Heart right ventricle (tissue), 16 donors: ENCODE measurements around the gene DPY19L1. TPM values are rescaled to one million over a fixed set of nuclear protein-coding genes. Genes with fewer than 3 reads are reported as not detected.

Experiments used
- ATAC-seq, 8 donors: fragments of 200-7000 bp; cut with Tn5 transposase; one replicate each; pipeline ENCODE4 v1.9.1; 2020; ENCODE audit warnings: mild to moderate bottlenecking in 8 of 8, moderate library complexity in 8 of 8, moderate number of reproducible peaks in 1 of 8
- DNase-seq, 2 donors: peaks; one replicate each; pipeline ENCODE4 v3.0.0-alpha.2; 2020
- H3K27ac ChIP-seq, 10 donors: fragments of 200-600 bp; sonication (generic) in 2 of 10; one replicate each; pipeline versions ENCODE4 v1.5.0 to v1.8.0; 2020 to 2022; ENCODE audit warnings: mild to moderate bottlenecking in 3 of 10
- H3K27me3 ChIP-seq, 7 donors: fragments of 200-600 bp; one replicate each; pipeline ENCODE4 v1.8.0; 2021 to 2022; ENCODE audit warnings: mild to moderate bottlenecking in 2 of 7
- H3K36me3 ChIP-seq, 9 donors: fragments of 200-600 bp; sonication (generic) in 1 of 9; one replicate each; pipeline versions ENCODE4 v1.5.0 to v1.8.0; 2020 to 2022; ENCODE audit warnings: mild to moderate bottlenecking in 2 of 9
- H3K4me1 ChIP-seq, 9 donors: fragments of 200-600 bp; sonication (generic) in 1 of 9; one replicate each; pipeline versions ENCODE4 v1.5.0 to v1.8.0; 2020 to 2022; ENCODE audit warnings: mild to moderate bottlenecking in 4 of 9
- H3K4me3 ChIP-seq, 10 donors: fragments of 200-600 bp; sonication (generic) in 2 of 10; one replicate each; pipeline versions ENCODE4 v1.5.0 to v1.8.0; 2020 to 2022; ENCODE audit warnings: mild to moderate bottlenecking in 7 of 10, moderate library complexity in 2 of 10
- H3K9me3 ChIP-seq, 11 donors: fragments of 200-600 bp in 10 of 11; sonication (generic) in 2 of 11; one replicate each; pipeline versions ENCODE4 v1.5.0 to v1.8.0; 2013 to 2022; ENCODE audit warnings: mild to moderate bottlenecking in 2 of 11, control low read depth in 1 of 11, moderate library complexity in 1 of 11
- CTCF ChIP-seq, 9 donors: fragments of 200-600 bp; sonication (generic) in 2 of 9; IDR thresholded peaks; one replicate each; pipeline versions ENCODE4 v1.5.0 to v1.8.0; 2021 to 2022; ENCODE audit warnings: antibody characterized with exemption in 9 of 9, mild to moderate bottlenecking in 5 of 9, moderate library complexity in 1 of 9
- WGBS, 2 donors: extraction: QIAGEN DNeasy Blood & Tissue Kit; methylation state at CpG; one replicate each; pipeline ENCODE4 v1.1.7; 2013; ENCODE audit warnings: inconsistent platforms in 1 of 2; 5-methylcytosine and 5-hydroxymethylcytosine counted together
- intact Hi-C, 10 donors: fragments of 100-400 bp; cut with DNase I; formaldehyde crosslinking; loops; one replicate each; pipeline versions ENCODE4 v1.11.1 to v1.14.2; 2022
- polyA plus RNA-seq, 2 donors: library from polyadenylated mRNA; stranded (reverse); fragments of 200-250 nt; gene quantifications; one replicate each; pipeline ENCODE4 v1.2.3, GENCODE V29; 2013
- total RNA-seq, 10 donors: library from RNA; stranded (reverse); fragmentation: NEBNext Ultra II Directional in 3 of 10; extraction: Animal tissue kit (Norgen Biotek cat#: 25700) in 3 of 10; gene quantifications; one replicate each; pipeline versions ENCODE4 v1.2.1 to v1.2.4, GENCODE V29; 2021 to 2023
- donor health status: Arrhythmogenic right ventricular cardiomyopathy.
- donor health status: ischemic (EF 13 %, LVEDD 7.1; RV severe dilation, severe dysfunction).
- donor health status: healthy with polysubstance abuse.
- donor health status: DM: no; HTN: yes; CAD: no.
- donor health status: DM: no; HTN: no; CAD: no.
- donor health status: ischemic (EF 25% LVEDD 6.9; RV normal size, moderate dysfunction).
- donor health status: ischemic (EF 25% LVEDD 5.7; RV mildly dilated, moderate dysfunction).
- donor health status: healthy.
- donor health status: DM: yes; HTN: yes; CAD: no.
- donor health status: Ischemic cardiomyopathy.
- donor health status: ischemic (EF 35%, LVEDD 5.7; RV mildly dilated, moderate dysfunction).
- donor health status: nonischemic (EF 11% LVEDD 7.7; RV severe dilation, severe dysfunction).
- donor health status: DM: yes; HTN: yes; CAD: no.
- donor health status: PGD.
- donor health status: ischemic (EF 29% LVEDD 5.4; RV normal size, mild dysfunction).
- donor health status: nonischemic (EF 23%, LVEDD 6.1; RV moderate dilation, normal function).

Gene DPY19L1
- total and polyA plus RNA-seq, 12 donors, result 8.9 to 28.0 (median 22.2) TPM

- 0 to 1% methylated on average over 39 to 61 of the region's 61 CpGs for WGBS, 2 donors
Observed at GRCh38 chr7:35036361-35037171, 719 bp downstream of the DPY19L1 start.

DNA sequence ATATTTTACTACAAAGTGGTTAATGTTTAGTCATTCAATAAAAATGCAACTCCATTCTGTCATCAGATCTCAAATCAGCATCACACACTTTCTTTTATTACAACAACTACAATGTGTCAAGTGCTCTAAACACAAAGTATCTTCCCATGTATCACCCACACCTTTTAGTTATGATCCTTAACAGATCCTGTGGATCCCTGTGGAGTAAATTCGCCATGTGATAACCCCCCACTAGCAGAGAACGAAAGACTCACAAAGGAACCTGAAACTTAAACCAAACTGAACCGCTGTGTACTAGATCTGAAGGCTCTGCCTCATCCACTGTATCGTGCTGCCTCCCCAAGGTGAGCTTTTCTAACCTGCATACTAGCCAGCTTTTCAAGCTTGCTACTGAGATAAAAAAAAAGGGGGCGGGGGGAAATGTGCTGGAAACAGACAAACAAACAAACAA is 1.7 kb downstream of the DPY19L1 start:
- peak overlapping the region in 8 of 10 donors; percentile 85 to 92 (median 86) for H3K27ac ChIP-seq
- WGBS, 2 donors, result 45 to 65% methylated on average over 5 of the region's 5 CpGs
- no peaks in the 10 kb centered on the region for H3K9me3 ChIP-seq
- peak in 4 of 9 donors; percentile 12 to 41 (median 28) for TF ChIP-seq CTCF (IDR thresholded peaks at IDR 0.05)
- H3K36me3 ChIP-seq, result no peaks in the 10 kb centered on the region
- H3K4me1 ChIP-seq, result peaks cover 0 to 35% (median 24%) of the 10 kb centered on the region in 9 donors
- DNase-seq, result no peak
- ATAC-seq, result peak in 3 of 8 donors; percentile 33 to 43 (median 36)
- peak overlapping the region in 6 of 10 donors; percentile 10 to 86 (median 78) for H3K4me3 ChIP-seq
- no peaks in the 10 kb centered on the region for H3K27me3 ChIP-seq
- intact Hi-C loops, result loop anchor here in 7 of 10 donors (5.0 to 10.0 kb wide), 4 partner anchors 211 to 361 kb away; no protein-coding TSS in a partner anchor

More at GRCh38 chr7:35036361-35037171, 719 bp downstream of the DPY19L1 start:
- Histone ChIP-seq H3K4me3 (peak overlapping the region; percentile 46 to 86 (median 74)), H3K9me3 (no peaks in the 10 kb centered on the region), H3K27me3 (no peaks in the 10 kb centered on the region), H3K27ac (peak overlapping the region in 9 of 10 donors; percentile 85 to 92 (median 87)), H3K36me3 (no peaks in the 10 kb centered on the region), H3K4me1 (peaks cover 0 to 35% (median 24%) of the 10 kb centered on the region in 9 donors)
- intact Hi-C loops, result loop anchor here in 7 of 10 donors (2.0 to 10.0 kb wide), 5 partner anchors 212 to 362 kb away; no protein-coding TSS in a partner anchor
- TF ChIP-seq CTCF (IDR thresholded peaks at IDR 0.05), result peak in 2 of 9 donors; percentile 13 to 14
- peak; percentile 55 to 68 for DNase-seq
- peak; percentile 4 to 58 (median 27) for ATAC-seq

- DNase-seq, result no peak
- intact Hi-C loops, result loop anchor here in 6 of 10 donors (5.0 to 10.0 kb wide), 3 partner anchors 207 to 357 kb away; no protein-coding TSS in a partner anchor
- WGBS, 2 donors, result 9 to 13% methylated on average over 1 of the region's 1 CpG
- no peak for ATAC-seq
- H3K9me3 ChIP-seq, result no peaks in the 10 kb centered on the region
- TF ChIP-seq CTCF (IDR thresholded peaks at IDR 0.05), result no peak
- H3K27me3 ChIP-seq, result no peaks in the 10 kb centered on the region
- H3K4me3 ChIP-seq, result no peak overlapping the region
- peaks cover 0 to 28% (median 18%) of the 10 kb centered on the region in 9 donors for H3K4me1 ChIP-seq
- H3K27ac ChIP-seq, result no peak overlapping the region
- H3K36me3 ChIP-seq, result no peaks in the 10 kb centered on the region
Observed at GRCh38 chr7:35032166-35032565, 5.1 kb downstream of the DPY19L1 start.

GRCh38 chr7:35030848-35031247 is 6.4 kb downstream of the DPY19L1 start:
- Histone ChIP-seq H3K36me3 (no peaks in the 10 kb centered on the region), H3K4me3 (no peak overlapping the region), H3K27ac (no peak overlapping the region), H3K27me3 (no peaks in the 10 kb centered on the region), H3K4me1 (peaks cover 0 to 30% (median 17%) of the 10 kb centered on the region in 9 donors), H3K9me3 (no peaks in the 10 kb centered on the region)
- no peak for TF ChIP-seq CTCF (IDR thresholded peaks at IDR 0.05)
- ATAC-seq (no peak), DNase-seq (no peak)
- intact Hi-C loops, result loop anchor here in 6 of 10 donors (5.0 to 10.0 kb wide), 3 partner anchors 206 to 356 kb away; no protein-coding TSS in a partner anchor
- WGBS, 2 donors, result 89 to 90% methylated on average over 2 of the region's 2 CpGs
